ENCODE results near the gene HSD17B12. TPM values are rescaled to one million over a fixed set of nuclear protein-coding genes. Genes with fewer than 3 reads are reported as not detected.

HSD17B12 gene
- total and polyA plus RNA-seq, 2 of the 8 experiments (the other 6 are each of a cell fraction or from before 2014, with no cell fraction given), result 46.0 to 121 TPM

DNA sequence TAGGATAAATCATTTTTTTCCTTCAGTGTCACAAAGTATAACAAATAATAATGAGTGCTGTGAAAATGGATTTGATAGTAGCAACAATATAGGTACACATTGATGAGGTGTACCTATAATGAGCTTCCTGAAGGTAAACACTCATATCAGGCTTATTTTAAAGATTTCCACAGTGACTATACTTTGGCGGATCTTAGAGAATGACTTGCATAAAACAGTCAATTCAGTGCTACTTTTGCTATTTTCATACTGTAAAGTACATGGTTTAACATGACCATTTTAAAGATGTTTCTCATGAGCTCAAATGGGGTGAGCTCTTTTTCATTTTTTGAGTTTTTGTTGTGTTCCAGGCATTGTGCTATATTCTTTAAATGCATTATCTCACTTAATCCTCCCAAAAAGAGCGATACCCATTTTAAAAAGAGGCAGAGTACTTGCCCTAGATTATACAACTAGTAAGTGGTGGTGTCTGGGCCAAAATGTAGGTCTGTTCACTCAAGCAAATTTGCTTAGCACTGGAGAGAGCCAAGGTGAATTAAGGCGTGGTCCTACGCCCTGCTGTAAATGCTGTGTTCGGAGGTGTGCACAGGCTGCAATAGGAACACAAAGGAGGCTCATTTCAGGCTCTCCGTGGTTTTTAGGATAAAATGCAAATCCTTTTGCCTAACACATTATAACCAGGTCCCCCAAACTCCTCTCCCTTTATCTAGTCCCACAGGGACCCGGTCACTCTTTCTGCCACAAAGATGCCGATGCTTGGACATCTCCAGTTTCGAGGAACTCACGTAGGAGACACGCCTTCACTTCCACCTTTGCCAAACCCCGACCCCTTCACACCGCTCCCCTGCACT is 199.5 kb downstream of the HSD17B12 start (continued):
- TF ChIP-seq, protein P1, sequence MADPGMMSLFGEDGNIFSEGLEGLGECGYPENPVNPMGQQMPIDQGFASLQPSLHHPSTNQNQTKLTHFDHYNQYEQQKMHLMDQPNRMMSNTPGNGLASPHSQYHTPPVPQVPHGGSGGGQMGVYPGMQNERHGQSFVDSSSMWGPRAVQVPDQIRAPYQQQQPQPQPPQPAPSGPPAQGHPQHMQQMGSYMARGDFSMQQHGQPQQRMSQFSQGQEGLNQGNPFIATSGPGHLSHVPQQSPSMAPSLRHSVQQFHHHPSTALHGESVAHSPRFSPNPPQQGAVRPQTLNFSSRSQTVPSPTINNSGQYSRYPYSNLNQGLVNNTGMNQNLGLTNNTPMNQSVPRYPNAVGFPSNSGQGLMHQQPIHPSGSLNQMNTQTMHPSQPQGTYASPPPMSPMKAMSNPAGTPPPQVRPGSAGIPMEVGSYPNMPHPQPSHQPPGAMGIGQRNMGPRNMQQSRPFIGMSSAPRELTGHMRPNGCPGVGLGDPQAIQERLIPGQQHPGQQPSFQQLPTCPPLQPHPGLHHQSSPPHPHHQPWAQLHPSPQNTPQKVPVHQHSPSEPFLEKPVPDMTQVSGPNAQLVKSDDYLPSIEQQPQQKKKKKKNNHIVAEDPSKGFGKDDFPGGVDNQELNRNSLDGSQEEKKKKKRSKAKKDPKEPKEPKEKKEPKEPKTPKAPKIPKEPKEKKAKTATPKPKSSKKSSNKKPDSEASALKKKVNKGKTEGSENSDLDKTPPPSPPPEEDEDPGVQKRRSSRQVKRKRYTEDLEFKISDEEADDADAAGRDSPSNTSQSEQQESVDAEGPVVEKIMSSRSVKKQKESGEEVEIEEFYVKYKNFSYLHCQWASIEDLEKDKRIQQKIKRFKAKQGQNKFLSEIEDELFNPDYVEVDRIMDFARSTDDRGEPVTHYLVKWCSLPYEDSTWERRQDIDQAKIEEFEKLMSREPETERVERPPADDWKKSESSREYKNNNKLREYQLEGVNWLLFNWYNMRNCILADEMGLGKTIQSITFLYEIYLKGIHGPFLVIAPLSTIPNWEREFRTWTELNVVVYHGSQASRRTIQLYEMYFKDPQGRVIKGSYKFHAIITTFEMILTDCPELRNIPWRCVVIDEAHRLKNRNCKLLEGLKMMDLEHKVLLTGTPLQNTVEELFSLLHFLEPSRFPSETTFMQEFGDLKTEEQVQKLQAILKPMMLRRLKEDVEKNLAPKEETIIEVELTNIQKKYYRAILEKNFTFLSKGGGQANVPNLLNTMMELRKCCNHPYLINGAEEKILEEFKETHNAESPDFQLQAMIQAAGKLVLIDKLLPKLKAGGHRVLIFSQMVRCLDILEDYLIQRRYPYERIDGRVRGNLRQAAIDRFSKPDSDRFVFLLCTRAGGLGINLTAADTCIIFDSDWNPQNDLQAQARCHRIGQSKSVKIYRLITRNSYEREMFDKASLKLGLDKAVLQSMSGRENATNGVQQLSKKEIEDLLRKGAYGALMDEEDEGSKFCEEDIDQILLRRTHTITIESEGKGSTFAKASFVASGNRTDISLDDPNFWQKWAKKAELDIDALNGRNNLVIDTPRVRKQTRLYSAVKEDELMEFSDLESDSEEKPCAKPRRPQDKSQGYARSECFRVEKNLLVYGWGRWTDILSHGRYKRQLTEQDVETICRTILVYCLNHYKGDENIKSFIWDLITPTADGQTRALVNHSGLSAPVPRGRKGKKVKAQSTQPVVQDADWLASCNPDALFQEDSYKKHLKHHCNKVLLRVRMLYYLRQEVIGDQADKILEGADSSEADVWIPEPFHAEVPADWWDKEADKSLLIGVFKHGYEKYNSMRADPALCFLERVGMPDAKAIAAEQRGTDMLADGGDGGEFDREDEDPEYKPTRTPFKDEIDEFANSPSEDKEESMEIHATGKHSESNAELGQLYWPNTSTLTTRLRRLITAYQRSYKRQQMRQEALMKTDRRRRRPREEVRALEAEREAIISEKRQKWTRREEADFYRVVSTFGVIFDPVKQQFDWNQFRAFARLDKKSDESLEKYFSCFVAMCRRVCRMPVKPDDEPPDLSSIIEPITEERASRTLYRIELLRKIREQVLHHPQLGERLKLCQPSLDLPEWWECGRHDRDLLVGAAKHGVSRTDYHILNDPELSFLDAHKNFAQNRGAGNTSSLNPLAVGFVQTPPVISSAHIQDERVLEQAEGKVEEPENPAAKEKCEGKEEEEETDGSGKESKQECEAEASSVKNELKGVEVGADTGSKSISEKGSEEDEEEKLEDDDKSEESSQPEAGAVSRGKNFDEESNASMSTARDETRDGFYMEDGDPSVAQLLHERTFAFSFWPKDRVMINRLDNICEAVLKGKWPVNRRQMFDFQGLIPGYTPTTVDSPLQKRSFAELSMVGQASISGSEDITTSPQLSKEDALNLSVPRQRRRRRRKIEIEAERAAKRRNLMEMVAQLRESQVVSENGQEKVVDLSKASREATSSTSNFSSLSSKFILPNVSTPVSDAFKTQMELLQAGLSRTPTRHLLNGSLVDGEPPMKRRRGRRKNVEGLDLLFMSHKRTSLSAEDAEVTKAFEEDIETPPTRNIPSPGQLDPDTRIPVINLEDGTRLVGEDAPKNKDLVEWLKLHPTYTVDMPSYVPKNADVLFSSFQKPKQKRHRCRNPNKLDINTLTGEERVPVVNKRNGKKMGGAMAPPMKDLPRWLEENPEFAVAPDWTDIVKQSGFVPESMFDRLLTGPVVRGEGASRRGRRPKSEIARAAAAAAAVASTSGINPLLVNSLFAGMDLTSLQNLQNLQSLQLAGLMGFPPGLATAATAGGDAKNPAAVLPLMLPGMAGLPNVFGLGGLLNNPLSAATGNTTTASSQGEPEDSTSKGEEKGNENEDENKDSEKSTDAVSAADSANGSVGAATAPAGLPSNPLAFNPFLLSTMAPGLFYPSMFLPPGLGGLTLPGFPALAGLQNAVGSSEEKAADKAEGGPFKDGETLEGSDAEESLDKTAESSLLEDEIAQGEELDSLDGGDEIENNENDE (IDR thresholded peaks at IDR 0.05; ENCODE audit: insufficient replicate concordance, low read length), result no peak
- 0 out of 2 replicates have a peak, but pooled peaks have one; percentile 66 for TF ChIP-seq POLR2AphosphoS5 (IDR thresholded peaks at IDR 0.05; ENCODE audit: low read depth, low read length)

All from H1 (cell line).